GM12878 (cell line): ENCODE data around the gene THY1. TPM values are rescaled to one million over a fixed set of nuclear protein-coding genes. Genes with fewer than 3 reads are reported as not detected.

Experiments used
- ATAC-seq: fragments of 200-7000 bp; cut with Tn5 transposase; 3 replicates; pipeline ENCODE4 v1.9.1; 2020; ENCODE audit warnings: mild to moderate bottlenecking, moderate library complexity
- BruUV-seq: library from RNA; stranded (reverse); fragments of 400-500 nt; replicated peaks from 2 replicates; lab custom pipeline; 2021; lab: Mats Ljungman, UMichigan
- CTCF ChIA-PET: fragments of 300-600 bp; sonication (Branson Sonifier 250); formaldehyde crosslinking; extraction: SDS; loops from one replicate; lab custom pipeline; 2021; ENCODE audit warnings: inconsistent platforms; lab: Yijun Ruan, JAX
- POLR2A ChIA-PET: fragments of 350-600 bp; formaldehyde crosslinking; extraction: SDS; loops from one replicate; lab custom pipeline; 2021; ENCODE audit warnings: inconsistent platforms; lab: Charles Lee
- RAD21 ChIA-PET: fragments of 300-600 bp; sonication (Branson Sonifier 250); formaldehyde crosslinking; loops from one replicate; lab custom pipeline; 2023; ENCODE audit warnings: antibody characterized with exemption; ENCODE audit not compliant: unreplicated experiment; lab: Charles Lee
- SMC1A ChIA-PET: fragments of 300-600 bp; sonication (Branson Sonifier 250); formaldehyde crosslinking; loops from one replicate; lab custom pipeline; 2023; ENCODE audit not compliant: unreplicated experiment, uncharacterized antibody; lab: Charles Lee
- DNase-seq: peaks from one replicate; pipeline ENCODE4 v3.0.0-alpha.2; 2011; ENCODE audit warnings: low read depth, low spot score
- FAIRE-seq: peaks from 3 replicates; lab custom pipeline; 2011; peaks lifted over from hg19 to GRCh38; lab: Jason Lieb, UNC
- H2AFZ ChIP-seq: 2 replicates; pipeline ENCODE4 v1.6.0; 2011; ENCODE audit warnings: low read depth, low read length, control low read depth; ENCODE audit not compliant: control insufficient read depth
- H3K27ac ChIP-seq: 2 replicates; pipeline ENCODE4 v1.5.1; 2011; ENCODE audit warnings: control low read depth; ENCODE audit not compliant: control insufficient read depth, insufficient read depth
- H3K27me3 ChIP-seq, 2 experiments: replicated peaks in 1 of 2; 2 replicates each; pipeline versions ENCODE4 v1.6.0 to v1.6.1; 2011; ENCODE audit warnings: low read length in 1 of 2; ENCODE audit not compliant: control insufficient read depth in 2 of 2, insufficient read depth in 2 of 2
- H3K36me3 ChIP-seq, 2 experiments: 2 replicates each; pipeline ENCODE4 v1.5.1; 2011; ENCODE audit warnings: low read length in 1 of 2; ENCODE audit not compliant: control insufficient read depth in 2 of 2, insufficient read depth in 2 of 2
- H3K4me1 ChIP-seq: 2 replicates; pipeline ENCODE4 v1.6.1; 2011; ENCODE audit warnings: mild to moderate bottlenecking, low read length, moderate library complexity, mixed read lengths; ENCODE audit not compliant: control insufficient read depth, insufficient read depth
- H3K4me2 ChIP-seq: 2 replicates; pipeline ENCODE4 v1.6.0; 2011; ENCODE audit warnings: control low read depth; ENCODE audit not compliant: control insufficient read depth, insufficient read depth
- H3K4me3 ChIP-seq: fragments of 200-600 bp; sonication (generic); 2 replicates; pipeline ENCODE4 v1.5.1; 2016
- H3K79me2 ChIP-seq: 2 replicates; pipeline ENCODE4 v1.6.0; 2011; ENCODE audit warnings: low read length; ENCODE audit not compliant: control insufficient read depth, insufficient read depth
- H3K9ac ChIP-seq: 2 replicates; pipeline ENCODE4 v1.8.0; 2011; ENCODE audit warnings: low read length, control low read depth, mixed read lengths; ENCODE audit not compliant: control insufficient read depth, insufficient read depth
- H3K9me3 ChIP-seq: replicated peaks from 3 replicates; pipeline ENCODE4 v1.5.1; 2011; ENCODE audit warnings: mild to moderate bottlenecking, low read length; ENCODE audit not compliant: control insufficient read depth, insufficient read depth
- H4K20me1 ChIP-seq: 2 replicates; pipeline ENCODE4 v1.6.0; 2011; ENCODE audit not compliant: control insufficient read depth, insufficient read depth
- BRCA1 ChIP-seq: IDR thresholded peaks from 2 replicates; pipeline ENCODE4 v1.6.1; 2011; ENCODE audit warnings: low read depth, low read length, improper control_type of control experiment
- CBX3 ChIP-seq: fragments of 200-600 bp; sonication (generic); IDR thresholded peaks from 2 replicates; pipeline ENCODE4 v1.6.1; 2016; ENCODE audit warnings: low read depth, borderline replicate concordance
- HDAC6 ChIP-seq: fragments of 200-600 bp; sonication (generic); IDR thresholded peaks from one replicate; pipeline ENCODE4 v1.8.0; 2017; ENCODE audit warnings: antibody characterized with exemption; ENCODE audit not compliant: unreplicated experiment
- LARP7 ChIP-seq: fragments of 450-650 bp; IDR thresholded peaks from 2 replicates; pipeline ENCODE4 v1.6.1; 2017; ENCODE audit warnings: mild to moderate bottlenecking
- MTA3 ChIP-seq: IDR thresholded peaks from 2 replicates; pipeline ENCODE4 v1.6.1; 2012; ENCODE audit warnings: low read length, inconsistent platforms, borderline replicate concordance
- PML ChIP-seq: IDR thresholded peaks from 2 replicates; pipeline ENCODE4 v1.6.1; 2012; ENCODE audit warnings: low read length, inconsistent platforms
- SPI1 ChIP-seq: IDR thresholded peaks from 2 replicates; pipeline ENCODE4 v1.6.1; 2011; ENCODE audit warnings: low read depth, mild to moderate bottlenecking, low read length, moderate library complexity, borderline replicate concordance; ENCODE audit not compliant: insufficient read depth
- ZBED1 ChIP-seq: IDR thresholded peaks from 2 replicates; pipeline ENCODE4 v1.6.1; 2016; ENCODE audit warnings: borderline replicate concordance
- ZNF24 ChIP-seq: fragments of 450-650 bp; IDR thresholded peaks from 2 replicates; pipeline ENCODE4 v1.6.1; 2017; ENCODE audit warnings: antibody characterized with exemption, mild to moderate bottlenecking
- ZZZ3 ChIP-seq: IDR thresholded peaks from 2 replicates; pipeline ENCODE4 v1.6.1; 2011; ENCODE audit warnings: low read depth; ENCODE audit not compliant: control insufficient read depth, insufficient read length
- WGBS: methylation state at CpG from one replicate; pipeline ENCODE4 v1.1.6; 2016; ENCODE audit warnings: low lambda C conversion rate; ENCODE audit not compliant: insufficient replicate concordance, insufficient coverage; ENCODE audit errors: missing lambda C conversion rate; 5-methylcytosine and 5-hydroxymethylcytosine counted together
- in situ Hi-C: fragments of 300-500 bp; cut with MboI; formaldehyde crosslinking; loops from 9 replicates; pipeline ENCODE4 v1.14.3; 2018; ENCODE audit warnings: mixed read lengths
- intact Hi-C: fragments of 100-400 bp; cut with micrococcal nuclease; formaldehyde crosslinking; loops from one replicate; pipeline ENCODE4 v1.14.2; 2022; ENCODE audit not compliant: unreplicated experiment
- polyA plus RNA-seq, 11 experiments: library from polyadenylated mRNA; depleted of rRNA in 4 of 11; unstranded in 6 of 11; stranded (reverse) in 5 of 11; fragments of >200 nt; fragmentation: Nextera tagmentation in 4 of 11; fragmentation: Illumina TruSeq in 1 of 11; extraction: Ambion mirVana in 4 of 11; extraction: Trizol in 1 of 11; gene quantifications; 1 replicate in 1 of 11; 2 replicates in 10 of 11; pipeline versions ENCODE4 v1.2.1 to v1.2.3, GENCODE V29; 2011 to 2016; ENCODE audit warnings: inconsistent platforms in 2 of 11, missing spikeins in 2 of 11, low read depth in 1 of 11
- total RNA-seq, 4 experiments: library from RNA; depleted of rRNA in 3 of 4; stranded (reverse); fragments of >200 nt in 3 of 4; fragmentation: Illumina TruSeq in 1 of 4; extraction: Trizol in 1 of 4; gene quantifications; 2 replicates each; pipeline versions ENCODE4 v1.2.1 to v1.2.3, GENCODE V29; 2013 to 2021
- TF ChIP-seq, protein P1 (sequence below): fragments of 450-650 bp; IDR thresholded peaks from 2 replicates; pipeline ENCODE4 v1.6.1; 2017; ENCODE audit warnings: mild to moderate bottlenecking, moderate library complexity

Gene THY1
- total and polyA plus RNA-seq, 10 of the 15 experiments (the other 5 are each of a cell fraction or from before 2014, with no cell fraction given): 0.86 to 20.1 (median 3.2) TPM

DNA sequence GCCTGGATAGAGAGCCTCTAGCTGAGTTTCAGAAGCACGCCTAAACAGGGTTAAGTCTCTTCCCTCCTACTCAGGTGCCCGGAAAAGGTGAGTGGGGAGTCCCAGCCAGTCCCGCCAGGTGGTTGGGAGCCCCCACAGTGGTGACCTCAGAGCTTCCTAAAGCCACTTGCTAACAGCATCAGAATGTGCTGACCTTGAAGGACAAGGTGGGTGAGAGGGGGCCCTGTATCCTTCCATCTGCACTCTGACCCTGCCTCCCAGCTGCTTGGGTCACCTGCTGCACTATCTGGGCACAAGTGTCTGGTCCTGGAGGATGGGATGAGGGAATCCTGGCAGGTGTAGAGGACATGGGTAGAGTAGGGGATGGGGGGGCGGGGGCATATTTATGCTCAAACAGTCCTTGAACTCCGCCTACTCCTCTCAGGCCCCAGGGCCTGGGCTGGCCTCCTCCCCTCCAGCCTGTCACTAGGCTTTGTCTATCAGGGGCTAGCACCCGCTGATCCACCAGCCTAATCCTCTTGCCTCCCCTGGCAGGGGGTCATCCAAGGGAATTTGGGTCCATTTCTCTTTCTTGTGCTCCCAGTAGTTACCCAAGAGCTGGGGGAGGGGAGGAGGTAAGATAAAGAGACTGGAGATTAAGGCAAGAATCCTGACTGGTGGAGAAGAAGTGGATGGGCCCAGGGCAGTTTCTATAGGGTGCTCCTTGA, 44.9 kb downstream of the THY1 start:
- no peak for ATAC-seq
- H3K27me3 ChIP-seq: peaks cover 0 to 8% of the 10 kb centered on the region in 2 experiments; a peak in 3 of 4 replicates
- no peaks in the 10 kb centered on the region for H3K36me3 ChIP-seq
- H3K9me3 ChIP-seq: no peaks in the 10 kb centered on the region
- in situ Hi-C loops: no loop called here
- ChIA-PET POLR2A (no interaction called here), RAD21 (interaction anchor here (0.9 to 4.5 kb wide), 2 partner anchors 16 to 97 kb away, joined by 3 to 16 read pairs; no protein-coding TSS in a partner anchor)
- 0 out of 2 replicates have a peak, but pooled peaks cover 3% of the 10 kb centered on the region for H3K4me1 ChIP-seq
- no peak overlapping the region for H3K27ac ChIP-seq
- H3K4me3 ChIP-seq: no peak overlapping the region
- WGBS: 5% methylated on average over 6 of the region's 6 CpGs
- intact Hi-C loops: no loop called here
- no TSS peak for BruUV-seq
- no peaks in the 10 kb centered on the region for H4K20me1 ChIP-seq
- no peak for TF ChIP-seq MTA3
- no peak for TF ChIP-seq SPI1
- TF ChIP-seq, all 136 proteins: peak for 0
- Histone ChIP-seq H3K4me2 (no peak overlapping the region), H2AFZ (no peak overlapping the region), H3K79me2 (no peaks in the 10 kb centered on the region), H3K9ac (no peak overlapping the region)
- CTCF ChIA-PET: interaction anchor here (1.0 to 17.9 kb wide), 4 partner anchors 21 to 97 kb away, joined by 3 to 183 read pairs (median 5); no protein-coding TSS in a partner anchor
- no peak for FAIRE-seq
- SMC1A ChIA-PET: interaction anchor here (0.6 kb wide), 1 partner anchor 419 kb away, joined by 4 read pairs; no protein-coding TSS in a partner anchor
- DNase-seq: no peak

DNA sequence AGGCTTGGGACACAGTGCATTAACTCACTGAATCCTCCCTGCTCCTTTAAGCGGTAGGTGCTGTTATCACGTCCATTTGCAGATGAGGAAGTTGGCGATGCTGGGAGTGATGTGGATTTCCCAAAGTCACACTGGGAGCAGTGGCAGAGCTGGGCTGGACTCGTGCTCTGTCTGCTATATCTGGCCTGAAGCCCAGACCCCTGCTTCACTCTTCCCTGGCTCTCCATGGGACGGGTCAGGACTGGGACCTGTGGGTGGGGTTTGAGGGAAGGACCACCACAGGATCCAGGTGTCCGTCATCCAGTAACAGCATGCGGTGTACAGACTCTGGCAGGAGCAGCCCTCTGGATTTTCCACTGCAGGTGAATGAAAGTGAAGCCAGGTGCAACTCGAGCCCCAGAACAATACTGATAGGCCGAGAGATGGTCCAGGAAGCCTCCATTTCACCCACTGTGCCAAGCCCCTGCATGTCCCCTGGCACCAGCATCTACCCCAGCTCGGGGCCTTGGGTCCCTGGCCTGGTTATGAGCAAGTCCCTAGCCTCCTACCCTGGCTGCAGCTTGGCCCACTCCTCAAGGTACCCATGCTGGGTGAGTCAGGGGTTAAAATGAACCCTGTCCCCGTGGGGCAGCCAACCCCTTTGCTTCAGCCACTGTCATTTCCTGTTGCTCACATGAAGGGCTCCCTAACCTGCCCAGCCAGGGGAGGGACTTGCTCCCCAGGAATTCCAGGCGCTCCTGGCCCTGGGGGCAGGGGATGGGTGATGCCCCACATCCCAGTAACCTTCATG, 45.7 kb downstream of the THY1 start:
- SMC1A ChIA-PET: interaction anchor here (1.3 kb wide), 1 partner anchor 9 kb away, joined by 5 read pairs; no protein-coding TSS in a partner anchor
- Histone ChIP-seq H3K27me3 (peaks cover 0 to 8% of the 10 kb centered on the region in 2 experiments; a peak in 3 of 4 replicates), H3K27ac (no peak overlapping the region), H3K36me3 (no peaks in the 10 kb centered on the region), H3K9me3 (no peaks in the 10 kb centered on the region), H3K79me2 (no peaks in the 10 kb centered on the region), H3K4me3 (no peak overlapping the region), H3K9ac (no peak overlapping the region), H4K20me1 (no peaks in the 10 kb centered on the region), H2AFZ (no peak overlapping the region), H3K4me2 (no peak overlapping the region), H3K4me1 (0 out of 2 replicates have a peak, but pooled peaks cover 3% of the 10 kb centered on the region)
- BruUV-seq: no TSS peak
- 36% methylated on average over 12 of the region's 12 CpGs for WGBS
- DNase-seq (no peak), FAIRE-seq (no peak), ATAC-seq (no peak)
- CTCF ChIA-PET: interaction anchor here (1.0 to 17.9 kb wide), 4 partner anchors 20 to 98 kb away, joined by 3 to 183 read pairs (median 7); no protein-coding TSS in a partner anchor
- in situ Hi-C loops (no loop called here), intact Hi-C loops (no loop called here)
- RAD21 ChIA-PET: interaction anchor here (2.1 to 5.1 kb wide), 4 partner anchors 10 to 97 kb away, joined by 6 to 47 read pairs (median 15); no protein-coding TSS in a partner anchor
- POLR2A ChIA-PET: no interaction called here
- no peak for TF ChIP-seq ZZZ3
- no peak for TF ChIP-seq ZNF24
- no peak for TF ChIP-seq BRCA1
- TF ChIP-seq HDAC6: no peak
- no peak for TF ChIP-seq PML
- TF ChIP-seq, protein P1, sequence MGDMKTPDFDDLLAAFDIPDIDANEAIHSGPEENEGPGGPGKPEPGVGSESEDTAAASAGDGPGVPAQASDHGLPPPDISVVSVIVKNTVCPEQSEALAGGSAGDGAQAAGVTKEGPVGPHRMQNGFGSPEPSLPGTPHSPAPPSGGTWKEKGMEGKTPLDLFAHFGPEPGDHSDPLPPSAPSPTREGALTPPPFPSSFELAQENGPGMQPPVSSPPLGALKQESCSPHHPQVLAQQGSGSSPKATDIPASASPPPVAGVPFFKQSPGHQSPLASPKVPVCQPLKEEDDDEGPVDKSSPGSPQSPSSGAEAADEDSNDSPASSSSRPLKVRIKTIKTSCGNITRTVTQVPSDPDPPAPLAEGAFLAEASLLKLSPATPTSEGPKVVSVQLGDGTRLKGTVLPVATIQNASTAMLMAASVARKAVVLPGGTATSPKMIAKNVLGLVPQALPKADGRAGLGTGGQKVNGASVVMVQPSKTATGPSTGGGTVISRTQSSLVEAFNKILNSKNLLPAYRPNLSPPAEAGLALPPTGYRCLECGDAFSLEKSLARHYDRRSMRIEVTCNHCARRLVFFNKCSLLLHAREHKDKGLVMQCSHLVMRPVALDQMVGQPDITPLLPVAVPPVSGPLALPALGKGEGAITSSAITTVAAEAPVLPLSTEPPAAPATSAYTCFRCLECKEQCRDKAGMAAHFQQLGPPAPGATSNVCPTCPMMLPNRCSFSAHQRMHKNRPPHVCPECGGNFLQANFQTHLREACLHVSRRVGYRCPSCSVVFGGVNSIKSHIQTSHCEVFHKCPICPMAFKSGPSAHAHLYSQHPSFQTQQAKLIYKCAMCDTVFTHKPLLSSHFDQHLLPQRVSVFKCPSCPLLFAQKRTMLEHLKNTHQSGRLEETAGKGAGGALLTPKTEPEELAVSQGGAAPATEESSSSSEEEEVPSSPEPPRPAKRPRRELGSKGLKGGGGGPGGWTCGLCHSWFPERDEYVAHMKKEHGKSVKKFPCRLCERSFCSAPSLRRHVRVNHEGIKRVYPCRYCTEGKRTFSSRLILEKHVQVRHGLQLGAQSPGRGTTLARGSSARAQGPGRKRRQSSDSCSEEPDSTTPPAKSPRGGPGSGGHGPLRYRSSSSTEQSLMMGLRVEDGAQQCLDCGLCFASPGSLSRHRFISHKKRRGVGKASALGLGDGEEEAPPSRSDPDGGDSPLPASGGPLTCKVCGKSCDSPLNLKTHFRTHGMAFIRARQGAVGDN: no peak
- TF ChIP-seq ZBED1: no peak
- no peak for TF ChIP-seq LARP7
- no peak for TF ChIP-seq CBX3
